ENCODE results near the gene GPR31.
A peak's percentile ranks its signal among the peaks of the same experiment; 100 is the strongest.

GPR31 gene

DNA sequence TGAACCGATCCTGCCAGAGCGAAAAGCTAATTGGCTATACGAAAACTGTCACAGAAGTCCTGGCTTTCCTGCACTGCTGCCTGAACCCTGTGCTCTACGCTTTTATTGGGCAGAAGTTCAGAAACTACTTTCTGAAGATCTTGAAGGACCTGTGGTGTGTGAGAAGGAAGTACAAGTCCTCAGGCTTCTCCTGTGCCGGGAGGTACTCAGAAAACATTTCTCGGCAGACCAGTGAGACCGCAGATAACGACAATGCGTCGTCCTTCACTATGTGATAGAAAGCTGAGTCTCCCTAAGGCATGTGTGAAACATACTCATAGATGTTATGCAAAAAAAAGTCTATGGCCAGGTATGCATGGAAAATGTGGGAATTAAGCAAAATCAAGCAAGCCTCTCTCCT lies 20.7 kb downstream of the GPR31 start:
- no peak for DNase-seq

DNA sequence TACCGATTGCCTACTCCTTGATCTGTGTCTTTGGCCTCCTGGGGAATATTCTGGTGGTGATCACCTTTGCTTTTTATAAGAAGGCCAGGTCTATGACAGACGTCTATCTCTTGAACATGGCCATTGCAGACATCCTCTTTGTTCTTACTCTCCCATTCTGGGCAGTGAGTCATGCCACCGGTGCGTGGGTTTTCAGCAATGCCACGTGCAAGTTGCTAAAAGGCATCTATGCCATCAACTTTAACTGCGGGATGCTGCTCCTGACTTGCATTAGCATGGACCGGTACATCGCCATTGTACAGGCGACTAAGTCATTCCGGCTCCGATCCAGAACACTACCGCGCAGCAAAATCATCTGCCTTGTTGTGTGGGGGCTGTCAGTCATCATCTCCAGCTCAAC lies 21.4 kb downstream of the GPR31 start:
- DNase-seq, result no peak

DNA sequence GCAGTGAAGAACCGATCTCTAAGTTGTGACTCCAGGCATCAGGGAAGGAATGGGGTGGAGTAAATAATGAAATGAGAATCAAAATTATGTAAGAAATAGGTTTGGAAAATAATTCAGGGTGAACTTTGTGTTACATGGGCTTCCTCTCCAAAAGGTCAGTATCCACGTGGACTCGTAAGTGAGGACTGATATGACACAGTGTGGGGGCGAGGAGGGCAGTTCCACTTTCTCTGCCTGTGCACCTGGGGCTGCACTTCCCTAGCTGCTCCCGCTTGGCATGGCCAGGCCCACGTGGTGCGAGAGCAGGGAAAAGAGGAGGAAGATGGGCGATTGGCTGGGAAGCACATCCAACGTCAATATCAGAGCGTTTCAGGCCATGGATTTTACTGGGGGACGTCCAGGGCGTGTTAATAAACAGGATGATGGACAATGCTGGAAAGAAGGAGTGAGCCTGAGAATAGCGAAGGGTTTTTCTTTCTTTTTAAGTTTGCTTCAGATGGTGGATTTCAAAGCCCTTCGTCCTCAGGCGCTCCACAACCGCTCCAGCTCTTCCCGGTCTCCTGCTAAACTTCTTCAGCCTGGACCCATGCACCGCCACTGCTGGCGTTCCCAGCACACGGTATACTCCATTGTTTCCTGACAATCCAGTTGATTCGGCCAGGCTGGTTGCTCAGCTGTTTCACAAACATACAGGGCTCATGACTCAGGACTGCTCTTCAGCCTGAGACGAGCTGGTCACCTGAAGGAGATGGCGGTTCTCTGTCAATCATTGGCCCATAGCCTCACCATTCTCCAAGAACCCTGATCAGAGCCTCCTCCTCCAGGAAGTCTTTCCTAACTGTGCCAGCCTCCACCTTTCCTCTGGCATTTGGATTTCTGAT lies 23.1 kb downstream of the GPR31 start:
- DNase-seq, result no peak

DNA sequence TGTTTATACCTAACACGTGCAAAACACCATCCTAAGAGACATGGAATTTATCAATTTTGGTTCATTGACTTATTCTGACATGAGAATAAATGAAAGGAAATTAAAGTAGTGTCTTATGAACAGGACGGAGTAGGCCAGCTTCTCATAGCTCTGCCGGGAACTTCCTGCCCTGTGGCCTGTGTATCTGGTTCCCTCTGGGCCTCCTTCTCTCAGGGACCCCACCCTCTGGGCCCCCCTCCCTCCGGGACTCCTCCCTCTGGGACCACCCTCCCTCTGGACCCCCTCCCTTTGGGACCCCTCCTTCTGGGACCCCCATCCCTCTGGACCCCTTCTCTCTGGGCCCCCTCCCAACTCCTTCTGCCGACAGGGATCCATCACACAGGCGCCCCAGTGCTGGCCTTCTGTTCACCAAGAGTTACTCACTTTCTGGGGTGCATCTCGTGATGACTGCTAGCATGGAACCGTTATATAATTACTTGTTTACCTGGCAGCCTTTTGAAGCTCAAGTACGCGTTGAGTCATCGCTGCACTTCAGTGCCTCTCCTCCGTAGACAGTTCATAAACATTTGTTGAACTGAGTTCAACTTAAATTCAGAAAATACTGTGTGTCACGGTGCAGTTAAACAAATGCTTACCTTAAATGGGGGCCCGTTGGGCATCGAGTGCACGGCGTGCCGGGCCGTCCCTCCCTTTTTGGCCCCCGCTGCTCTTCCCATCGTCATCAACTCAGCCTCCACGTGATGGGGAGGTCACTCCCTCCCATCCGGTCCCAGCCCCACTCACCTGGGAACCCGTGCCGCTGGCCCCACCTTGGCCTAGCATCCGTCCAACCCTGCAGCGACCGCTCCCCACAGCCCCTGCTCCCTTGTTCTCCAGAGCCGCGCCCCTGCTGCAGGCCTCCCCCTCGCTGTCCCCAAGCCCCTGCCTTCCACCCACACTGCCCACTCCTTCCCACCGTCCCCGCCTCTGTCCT lies 26.8 kb downstream of the GPR31 start:
- peak; percentile 37 for DNase-seq

DNA sequence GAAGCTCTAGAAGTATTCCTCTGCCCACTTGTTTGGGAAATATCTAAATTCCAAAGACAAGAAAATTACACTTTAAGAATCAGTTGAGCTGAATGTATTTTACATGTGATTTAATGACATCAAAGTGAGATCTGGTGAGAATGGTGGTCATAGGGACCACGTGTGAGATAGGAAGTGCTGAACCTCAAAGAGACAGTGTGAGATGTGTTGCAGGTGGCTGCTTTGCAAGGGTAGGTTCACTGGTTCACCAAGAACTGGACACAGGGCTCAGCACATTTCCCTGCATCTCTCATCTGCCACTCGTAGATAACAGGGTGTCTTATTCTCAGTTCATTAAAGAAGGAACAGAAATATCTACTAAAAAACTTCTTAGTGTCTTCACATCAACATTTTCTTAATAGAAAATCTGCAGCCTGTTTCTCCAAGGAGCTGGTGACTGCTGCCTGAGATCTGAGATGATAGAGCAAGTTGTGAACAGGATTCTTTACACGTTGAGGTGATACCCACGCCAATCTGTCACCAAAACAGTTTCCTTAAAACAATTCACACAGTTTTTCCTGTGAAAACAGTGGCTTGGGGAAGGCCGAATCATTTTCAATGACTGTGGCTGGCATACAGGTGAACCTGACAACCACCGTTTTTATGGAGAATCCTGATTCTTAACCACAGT lies 27.6 kb downstream of the GPR31 start:
- DNase-seq, result no peak

DNA sequence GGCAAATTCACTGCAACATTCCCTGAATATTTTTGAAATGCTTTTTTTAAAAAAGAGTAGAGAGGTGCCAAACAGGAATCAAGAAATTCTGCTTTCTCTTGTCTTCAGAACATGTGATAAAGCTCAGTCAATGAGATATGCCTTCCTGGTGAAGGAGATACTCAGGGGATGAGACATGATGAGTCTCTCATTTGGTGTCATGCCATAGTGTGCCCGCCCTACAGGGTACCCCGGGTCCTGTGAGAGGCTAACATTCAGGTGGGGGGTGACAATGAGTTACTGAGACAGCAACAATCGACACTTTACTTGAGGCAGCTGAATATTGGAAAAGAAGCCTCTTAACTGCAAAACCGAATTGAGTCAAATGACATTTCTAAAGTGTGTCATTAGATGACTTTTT lies 28.2 kb downstream of the GPR31 start:
- no peak for DNase-seq

DNA sequence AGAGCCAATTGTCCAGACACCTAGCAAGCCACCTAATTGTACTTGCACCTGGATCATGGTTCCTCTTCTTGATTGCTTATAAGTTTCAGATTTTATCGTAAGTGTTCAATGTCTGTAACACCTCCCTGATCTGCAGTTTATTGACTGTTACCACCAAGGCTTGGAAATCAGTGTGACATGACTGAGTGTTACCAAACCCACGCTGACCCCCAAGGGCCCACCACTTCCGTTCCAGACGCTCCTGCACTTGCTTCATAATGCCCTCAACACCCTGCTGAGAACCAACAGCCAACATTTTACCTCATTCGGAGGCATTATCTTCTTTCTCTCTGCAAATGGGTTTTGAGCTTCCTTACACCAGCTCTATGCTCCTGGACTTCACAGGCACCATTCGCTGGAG lies 28.6 kb downstream of the GPR31 start:
- DNase-seq, result no peak

DNA sequence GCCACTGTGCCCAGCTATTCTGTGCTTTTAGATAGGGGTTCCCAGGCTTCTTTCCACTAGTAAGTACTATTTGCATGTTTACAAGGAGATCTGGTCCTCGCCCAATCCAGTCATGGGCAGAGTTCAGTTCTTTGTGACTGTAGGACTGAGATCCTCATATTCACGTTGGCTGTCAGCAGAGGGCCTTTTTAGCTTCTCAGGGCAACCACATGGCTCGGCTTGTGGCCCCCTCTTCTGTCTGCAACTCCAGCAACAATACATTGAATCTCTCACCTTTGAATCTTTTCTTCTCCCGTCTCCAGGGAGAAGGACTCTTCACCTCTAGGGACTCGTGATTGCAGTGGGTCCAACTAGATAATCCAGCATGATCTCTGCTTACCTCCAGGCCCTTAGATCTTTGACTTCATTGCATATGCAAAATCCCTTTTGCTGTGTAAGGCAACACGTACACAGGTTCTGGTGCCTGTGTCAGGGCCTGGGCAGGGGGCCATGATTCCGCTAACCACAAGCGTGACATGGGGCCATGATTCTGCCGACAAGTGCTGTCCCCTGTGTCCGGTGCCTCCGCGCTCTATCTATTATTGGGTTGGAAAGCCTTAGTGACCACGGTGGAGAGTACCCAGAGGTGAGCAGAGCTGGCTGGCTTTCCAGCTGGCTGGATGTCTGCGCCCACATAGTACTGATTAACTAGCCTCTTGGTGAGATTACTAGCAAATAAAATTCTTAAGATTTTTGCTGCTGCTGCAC lies 29.8 kb downstream of the GPR31 start:
- no peak for DNase-seq

DNA sequence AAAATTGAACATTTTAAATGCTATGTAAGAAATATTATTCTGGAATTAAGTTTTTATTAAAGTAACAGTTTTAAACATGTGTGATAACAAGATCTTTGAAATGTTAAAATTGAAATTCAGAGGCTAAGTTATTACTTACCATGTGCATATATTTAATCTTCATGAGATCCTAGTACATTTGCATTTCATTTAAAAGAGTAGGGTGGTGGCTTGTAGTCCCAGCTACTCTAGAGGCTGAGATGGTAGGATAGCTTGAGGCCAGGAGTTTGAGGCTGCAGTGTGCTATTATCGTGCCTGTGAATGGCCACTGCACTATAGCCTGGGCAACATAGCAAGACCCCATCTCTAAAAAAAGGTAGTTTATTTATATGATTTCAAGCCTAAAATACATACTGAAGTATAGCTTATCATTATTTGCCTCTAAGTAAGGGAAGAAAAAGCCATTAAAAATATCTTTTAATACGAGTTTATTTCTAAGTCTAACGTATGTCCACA lies 31.9 kb downstream of the GPR31 start:
- no peak for DNase-seq

DNA sequence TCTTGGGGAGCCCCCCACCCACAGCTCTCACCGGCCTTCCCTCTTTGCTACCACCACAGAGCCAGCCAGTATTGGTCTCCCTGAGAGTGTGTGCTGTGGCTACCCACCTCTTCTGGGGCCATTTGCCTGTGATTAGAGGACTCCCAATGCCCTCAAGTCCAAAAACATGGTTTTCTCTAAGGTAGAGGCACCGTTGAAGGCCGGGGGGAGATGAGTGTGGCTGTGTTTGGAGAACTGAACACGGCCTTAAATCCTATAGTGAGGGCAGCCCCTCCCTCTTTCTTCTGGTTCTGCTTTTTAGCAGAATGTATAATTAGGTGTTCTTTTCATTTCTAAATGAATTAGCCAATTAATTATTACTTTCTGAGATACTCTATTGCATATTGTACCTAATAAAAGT lies 32.4 kb downstream of the GPR31 start:
- no peak for DNase-seq

DNA sequence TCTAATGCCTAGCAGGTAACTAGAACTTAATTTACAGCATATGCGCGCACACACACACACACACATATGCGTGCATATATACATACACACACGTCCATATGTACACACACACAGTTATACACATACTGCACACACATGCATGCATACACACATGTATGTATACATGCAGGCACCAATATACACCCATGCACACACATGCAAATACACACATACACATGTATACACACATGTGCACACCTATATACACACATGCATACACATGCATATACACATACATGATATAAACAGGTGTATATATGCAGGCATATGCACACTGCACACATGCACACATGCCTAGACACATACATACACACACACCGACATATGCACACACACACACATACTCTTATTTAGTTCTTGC lies 33.0 kb downstream of the GPR31 start:
- DNase-seq, result no peak

DNA sequence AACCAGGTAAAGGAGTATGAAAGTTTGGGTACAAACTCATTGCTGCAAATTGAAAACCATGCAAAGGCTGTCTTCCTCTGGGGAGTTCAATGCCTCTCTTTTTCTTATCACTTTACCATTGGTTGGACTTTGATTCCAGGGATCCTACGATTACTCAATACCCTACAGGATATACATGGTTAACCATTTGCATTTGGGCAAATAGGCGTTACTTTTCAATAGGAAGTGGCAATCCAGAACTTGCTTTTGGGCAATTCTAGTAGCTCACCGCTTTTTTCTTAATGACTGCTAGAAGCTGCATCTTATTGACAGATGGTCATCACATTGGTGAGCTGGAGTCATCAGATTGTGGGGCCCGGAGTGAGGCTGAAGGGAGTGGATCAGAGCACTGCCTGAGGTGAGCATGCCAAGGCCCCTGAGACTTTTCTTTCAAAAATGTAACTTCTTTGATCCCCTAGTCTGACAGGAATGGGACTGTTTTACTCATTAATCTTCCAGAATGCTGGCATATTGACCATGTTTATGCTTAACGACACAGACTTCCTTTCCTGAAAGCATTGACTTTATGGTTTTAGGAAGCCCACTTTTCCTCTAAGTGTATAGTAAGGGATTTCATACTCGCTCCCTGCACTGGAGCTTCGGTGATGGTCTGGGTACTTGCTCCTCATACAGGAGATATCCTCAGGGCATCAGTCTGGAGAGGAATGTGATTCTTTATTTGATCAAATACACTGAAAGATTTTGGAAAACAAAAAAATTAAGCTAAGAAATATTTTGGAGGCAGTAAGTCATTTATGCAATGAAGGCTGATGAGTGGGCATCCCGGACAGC lies 34.7 kb downstream of the GPR31 start, which contains the start of gene CCR6:
TSS of gene CCR6 (plus strand) at position 270 of the 831 bp plus-strand sequence. CDS start 13,039 bp downstream, outside the sequence.
- DNase-seq, result no peak

DNA sequence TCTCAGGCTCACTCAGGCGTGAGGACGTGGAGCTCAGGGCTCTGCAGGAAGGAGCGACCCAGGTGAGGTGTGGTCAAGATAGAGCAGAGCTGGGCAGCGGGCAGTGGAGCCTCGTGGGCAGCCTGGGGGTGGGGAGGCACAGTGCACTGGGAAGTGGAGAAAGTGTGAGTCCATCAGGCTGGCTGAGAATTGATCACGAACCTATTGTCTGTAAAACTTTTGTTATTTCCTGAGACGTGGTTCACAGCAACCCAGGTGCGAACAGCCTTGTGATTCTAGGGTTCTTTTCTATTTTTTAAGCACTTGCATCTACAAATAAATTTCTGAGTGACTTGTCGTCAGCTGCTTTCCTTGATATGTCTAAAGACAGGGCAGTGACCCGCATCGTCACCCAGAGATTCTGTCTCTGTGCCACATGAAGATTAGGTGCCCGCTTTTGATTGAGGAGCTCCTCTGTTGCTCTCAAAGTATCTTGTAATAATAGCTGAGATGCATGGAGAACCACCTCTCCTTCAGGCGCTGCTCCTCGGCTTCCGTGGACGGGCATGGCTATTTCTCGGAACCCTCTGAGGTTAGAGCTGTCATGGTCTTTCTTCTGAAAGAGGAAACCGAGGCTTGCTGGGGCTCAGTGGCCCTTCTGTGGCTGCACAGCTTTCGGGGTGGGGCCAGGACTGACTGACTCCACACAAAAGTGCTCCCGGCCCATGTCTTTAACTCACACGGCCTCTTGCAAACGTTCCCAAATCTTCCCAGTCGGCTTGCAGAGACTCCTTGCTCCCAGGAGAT lies 35.5 kb downstream of the GPR31 start:
- DNase-seq, result no peak

DNA sequence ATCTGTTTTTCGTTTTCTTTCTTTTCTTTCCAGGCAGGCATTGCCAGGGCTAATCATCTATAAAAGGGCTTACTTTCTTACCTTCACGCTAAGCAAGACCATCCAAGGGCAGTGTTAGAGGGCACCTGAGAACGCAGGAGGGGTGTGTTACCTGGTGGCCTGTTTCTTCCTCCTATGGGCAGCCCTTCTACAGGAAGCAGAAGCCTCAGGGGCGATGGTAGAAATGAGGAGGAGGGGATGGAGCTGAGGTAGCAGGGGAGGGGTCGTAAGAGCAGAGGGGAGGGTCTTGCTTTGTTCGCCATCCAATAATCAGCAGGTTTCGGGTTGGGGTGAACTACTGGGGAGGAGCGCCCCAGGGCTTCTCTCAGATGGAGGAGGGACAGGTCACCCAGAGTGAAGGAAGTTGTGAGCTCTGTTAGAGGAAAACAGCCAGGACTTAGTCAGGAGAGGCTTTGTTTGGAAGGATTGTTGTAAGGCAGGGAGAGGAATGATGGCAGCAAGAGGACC lies 36.4 kb downstream of the GPR31 start:
- DNase-seq, result no peak

DNA sequence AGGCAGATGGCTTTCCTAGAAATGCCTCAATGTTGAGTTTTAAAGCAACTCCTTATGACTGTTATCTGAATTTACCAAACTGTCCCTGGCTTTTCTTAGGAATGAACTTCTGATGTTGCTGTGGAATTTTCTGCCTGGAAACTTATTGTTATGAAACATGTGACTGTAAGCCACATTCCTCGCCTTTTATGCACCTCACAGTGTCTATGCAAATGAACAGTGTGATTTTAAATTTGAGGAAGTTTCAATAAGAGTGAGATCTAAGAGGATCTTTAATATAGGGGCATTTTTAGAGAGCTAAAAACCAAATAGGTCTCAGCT lies 37.2 kb downstream of the GPR31 start:
- no peak for DNase-seq

DNA sequence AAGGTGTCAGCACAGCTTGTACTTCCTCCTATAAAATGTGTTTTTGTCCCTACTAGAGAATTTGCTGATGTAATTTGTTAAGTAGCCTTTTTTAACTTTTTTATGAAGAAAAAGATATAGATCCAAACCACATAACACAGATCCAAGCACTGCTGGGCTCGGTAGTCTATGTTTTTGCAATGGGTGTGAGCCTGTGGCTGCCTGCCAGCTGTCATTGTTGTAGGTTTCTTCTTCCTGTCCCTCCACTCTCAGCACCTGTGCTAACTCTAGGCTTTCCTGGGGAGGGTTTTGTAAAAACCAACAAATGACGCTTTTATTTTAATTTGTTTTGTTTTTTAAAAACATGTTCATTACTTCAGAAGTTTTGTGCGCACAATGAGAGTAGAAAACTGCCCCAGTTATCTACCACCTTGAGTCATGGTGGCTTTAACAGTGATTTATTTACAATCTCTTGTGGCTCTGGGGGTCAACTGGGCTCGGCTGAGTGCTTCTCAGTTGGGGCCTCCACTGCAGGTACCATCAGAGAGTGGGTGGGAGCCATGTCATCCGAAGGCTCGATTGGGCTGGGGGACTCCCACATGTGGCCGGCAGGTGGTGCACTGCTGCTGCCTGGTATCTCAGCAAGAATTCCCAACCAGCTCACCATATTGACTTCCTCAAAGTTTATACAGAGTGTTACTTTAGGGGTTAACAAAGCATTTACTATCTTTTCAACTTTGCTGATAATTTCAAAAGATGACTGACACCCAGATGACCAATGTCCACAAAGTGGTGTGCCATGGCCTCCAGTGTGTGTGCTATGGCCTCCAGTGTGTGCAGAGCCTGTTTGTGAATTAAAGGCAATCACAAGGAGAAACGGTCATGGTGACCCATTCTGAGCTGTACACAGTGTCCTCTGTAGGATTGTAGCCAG lies 37.9 kb downstream of the GPR31 start:
- DNase-seq, result no peak

DNA sequence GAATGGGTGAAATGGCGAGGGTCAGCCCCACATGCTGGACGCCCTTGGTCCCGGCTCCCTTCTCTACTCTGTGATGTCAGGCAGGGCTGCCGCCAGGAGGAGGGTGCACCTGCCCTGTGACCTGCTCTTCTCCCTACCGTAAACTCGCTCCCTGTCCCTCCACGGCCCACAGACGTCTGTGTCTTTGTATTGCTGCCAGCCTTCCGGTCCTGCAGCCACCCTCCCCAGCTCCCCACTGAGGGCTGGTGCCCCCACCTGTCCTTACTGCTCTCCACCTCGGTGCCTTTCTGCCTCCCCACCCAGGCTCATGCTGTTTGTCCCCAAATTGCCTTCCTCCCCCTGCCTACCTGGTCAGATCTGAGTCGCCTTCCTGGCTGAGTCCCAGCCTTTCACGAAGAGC lies 38.9 kb downstream of the GPR31 start:
- DNase-seq, result no peak

DNA sequence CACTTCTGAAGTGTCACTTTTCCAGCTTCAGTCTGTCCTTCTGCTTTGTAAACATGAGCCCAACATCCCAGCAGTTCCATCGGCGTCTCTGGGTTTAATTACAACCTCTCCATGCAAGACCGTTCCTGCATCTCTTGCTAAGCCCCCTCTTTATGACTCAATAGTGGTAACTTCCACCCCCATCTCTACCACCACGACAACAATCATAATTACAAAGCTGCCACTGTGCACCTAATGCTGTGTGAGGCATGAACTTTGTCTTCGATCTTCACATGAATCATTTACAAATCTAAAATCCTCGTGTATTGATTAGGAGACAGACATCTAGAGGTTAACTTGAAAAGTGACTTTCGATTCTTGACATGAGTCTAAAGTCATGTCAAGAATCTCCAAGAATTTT lies 39.8 kb downstream of the GPR31 start:
- DNase-seq, result no peak

DNA sequence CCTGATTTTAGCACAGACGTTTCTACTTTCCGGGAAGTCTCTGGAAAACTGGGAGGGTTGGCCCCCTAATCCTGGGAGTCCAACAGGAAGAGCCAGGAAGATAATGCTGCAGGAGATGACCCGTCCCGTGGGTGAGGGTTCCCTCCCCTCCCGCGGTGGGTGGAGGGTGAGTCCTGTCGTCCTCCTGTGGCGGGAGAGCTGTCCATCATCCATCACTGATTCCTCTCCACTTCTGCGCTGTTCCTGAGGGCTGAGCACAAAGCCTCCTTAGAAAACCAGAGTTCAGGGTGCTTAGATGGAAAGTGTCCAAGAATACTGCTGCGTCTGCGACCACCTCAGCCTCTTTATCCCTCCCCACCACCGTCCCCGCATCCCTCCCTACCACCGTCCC lies 40.9 kb downstream of the GPR31 start:
- DNase-seq, result no peak

Measured in NCI-H1105 treated with DMSO at 0.1 percent for 48 hours (cell line).